SK-N-SH (cell line): ENCODE results near the gene COX4I1.

Experiments used
- TF ChIP-seq, protein P1 (sequence below): fragments of 200-600 bp; sonication (generic); IDR thresholded peaks from 2 replicates; pipeline ENCODE4 v1.6.1; 2017; ENCODE audit warnings: antibody characterized with exemption, mild to moderate bottlenecking, moderate library complexity
- TF ChIP-seq, protein P2 (sequence below): fragments of 150-350 bp; IDR thresholded peaks from 2 replicates; pipeline ENCODE4 v1.6.1; 2017; ENCODE audit warnings: antibody characterized with exemption, low read length, low read depth, borderline replicate concordance

GRCh38 chr16:85798283-85798776, 1.2 kb upstream of the COX4I1 start:
- TF ChIP-seq, protein P1, sequence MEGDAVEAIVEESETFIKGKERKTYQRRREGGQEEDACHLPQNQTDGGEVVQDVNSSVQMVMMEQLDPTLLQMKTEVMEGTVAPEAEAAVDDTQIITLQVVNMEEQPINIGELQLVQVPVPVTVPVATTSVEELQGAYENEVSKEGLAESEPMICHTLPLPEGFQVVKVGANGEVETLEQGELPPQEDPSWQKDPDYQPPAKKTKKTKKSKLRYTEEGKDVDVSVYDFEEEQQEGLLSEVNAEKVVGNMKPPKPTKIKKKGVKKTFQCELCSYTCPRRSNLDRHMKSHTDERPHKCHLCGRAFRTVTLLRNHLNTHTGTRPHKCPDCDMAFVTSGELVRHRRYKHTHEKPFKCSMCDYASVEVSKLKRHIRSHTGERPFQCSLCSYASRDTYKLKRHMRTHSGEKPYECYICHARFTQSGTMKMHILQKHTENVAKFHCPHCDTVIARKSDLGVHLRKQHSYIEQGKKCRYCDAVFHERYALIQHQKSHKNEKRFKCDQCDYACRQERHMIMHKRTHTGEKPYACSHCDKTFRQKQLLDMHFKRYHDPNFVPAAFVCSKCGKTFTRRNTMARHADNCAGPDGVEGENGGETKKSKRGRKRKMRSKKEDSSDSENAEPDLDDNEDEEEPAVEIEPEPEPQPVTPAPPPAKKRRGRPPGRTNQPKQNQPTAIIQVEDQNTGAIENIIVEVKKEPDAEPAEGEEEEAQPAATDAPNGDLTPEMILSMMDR, result no peak
- TF ChIP-seq, protein P2, sequence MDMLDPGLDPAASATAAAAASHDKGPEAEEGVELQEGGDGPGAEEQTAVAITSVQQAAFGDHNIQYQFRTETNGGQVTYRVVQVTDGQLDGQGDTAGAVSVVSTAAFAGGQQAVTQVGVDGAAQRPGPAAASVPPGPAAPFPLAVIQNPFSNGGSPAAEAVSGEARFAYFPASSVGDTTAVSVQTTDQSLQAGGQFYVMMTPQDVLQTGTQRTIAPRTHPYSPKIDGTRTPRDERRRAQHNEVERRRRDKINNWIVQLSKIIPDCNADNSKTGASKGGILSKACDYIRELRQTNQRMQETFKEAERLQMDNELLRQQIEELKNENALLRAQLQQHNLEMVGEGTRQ, result no peak
